Astrocyte (in vitro differentiated cells and primary cell): ENCODE data around the gene SEPSECS.

Experiments used
- CTCF ChIP-seq: IDR thresholded peaks from 2 replicates; pipeline ENCODE4 v1.5.1; 2011; ENCODE audit warnings: low read depth, mild to moderate bottlenecking, inconsistent platforms, low read length, moderate library complexity; ENCODE audit not compliant: insufficient read depth
- EZH2 ChIP-seq: IDR thresholded peaks from 2 replicates; pipeline ENCODE4 v1.6.1; 2012; ENCODE audit warnings: mild to moderate bottlenecking, low read length, inconsistent platforms; ENCODE audit not compliant: insufficient read depth

- no peak for TF ChIP-seq EZH2
- no peak for TF ChIP-seq CTCF
Measured at GRCh38 chr4:25111648-25112196, 48.5 kb downstream of the SEPSECS start.
